Thyroid gland (tissue), 4 donors: ENCODE data around the gene ACAD10. TPM values are rescaled to one million over a fixed set of nuclear protein-coding genes. Genes with fewer than 3 reads are reported as not detected.
"Not testable (repeated sequence)": the region's sequence is repeated elsewhere in the genome, so short reads cannot be mapped to it uniquely, and the experiment has no call there.

Source experiments
- DNase-seq, 2 donors: peaks; one replicate each; pipeline ENCODE4 v3.0.0-alpha.2; 2019
- H3K27ac ChIP-seq, 3 donors: fragments of 200-600 bp; sonication (generic); 1 replicate in 2 of 3; 2 replicates in 1 of 3; pipeline ENCODE4 v1.5.1; 2016 to 2019; ENCODE audit warnings: mild to moderate bottlenecking in 1 of 3, moderate library complexity in 1 of 3
- H3K27me3 ChIP-seq: fragments of 200-600 bp; sonication (generic); one replicate; pipeline ENCODE4 v1.5.1; 2019
- H3K36me3 ChIP-seq, 2 donors: fragments of 200-600 bp; sonication (generic); one replicate each; pipeline ENCODE4 v1.5.1; 2016 to 2019
- H3K4me1 ChIP-seq, 2 donors: fragments of 200-600 bp; sonication (generic); one replicate each; pipeline ENCODE4 v1.5.1; 2017 to 2019
- H3K4me3 ChIP-seq, 3 donors: fragments of 200-600 bp; sonication (generic); replicated peaks in 1 of 3; 1 replicate in 2 of 3; 2 replicates in 1 of 3; pipeline ENCODE4 v1.5.1; 2016; ENCODE audit warnings: mild to moderate bottlenecking in 1 of 3
- H3K9me3 ChIP-seq: fragments of 200-600 bp; sonication (generic); one replicate; pipeline ENCODE4 v1.5.1; 2017
- CTCF ChIP-seq, 6 experiments: fragments of 200-600 bp in 3 of 6; fragments of 450-650 bp in 3 of 6; sonication (generic) in 3 of 6; IDR thresholded peaks; one replicate each; pipeline ENCODE4 v1.5.1; 2016 to 2019; ENCODE audit warnings: antibody characterized with exemption in 6 of 6, mild to moderate bottlenecking in 2 of 6, inconsistent platforms in 1 of 6, moderate library complexity in 1 of 6
- POLR2A ChIP-seq, 2 donors: fragments of 450-650 bp; IDR thresholded peaks; one replicate each; pipeline ENCODE4 v1.6.1; 2017; ENCODE audit warnings: antibody characterized with exemption in 2 of 2, mild to moderate bottlenecking in 2 of 2, moderate library complexity in 1 of 2
- WGBS, 2 donors: methylation state at CpG; one replicate each; pipeline ENCODE4 v1.1.5; 2017; 5-methylcytosine and 5-hydroxymethylcytosine counted together
- intact Hi-C: fragments of 100-400 bp; cut with DNase I; formaldehyde crosslinking; loops from one replicate; pipeline ENCODE4 v1.15.1; 2023
- total RNA-seq, 4 donors: library from RNA; depleted of rRNA; stranded (reverse); fragments of >200 nt; gene quantifications; one replicate each; pipeline ENCODE4 v1.2.3, GENCODE V29; 2016

The ACAD10 gene
- total RNA-seq, 4 donors from 2014 or later, result 43.0 to 65.5 (median 52.8) TPM

GRCh38 chr12:111720457-111720856 lies 34.6 kb downstream of the ACAD10 start:
- DNase-seq, result no peak
- no peak overlapping the region for H3K27ac ChIP-seq
- 97% methylated on average over 6 of the region's 6 CpGs for WGBS, 2 donors
- no peak overlapping the region for H3K4me3 ChIP-seq
- H3K4me1 ChIP-seq, result peaks cover 0 to 4% of the 10 kb centered on the region in 2 donors
- intact Hi-C loops, result no loop called here
- H3K27me3 ChIP-seq, result no peaks in the 10 kb centered on the region
- H3K36me3 ChIP-seq, result peaks cover 3 to 8% of the 10 kb centered on the region in 2 donors
- H3K9me3 ChIP-seq, result no peaks in the 10 kb centered on the region
- no peak for TF ChIP-seq CTCF (IDR thresholded peaks at IDR 0.05)
- TF ChIP-seq POLR2A (IDR thresholded peaks at IDR 0.05), result no peak

- H3K36me3 ChIP-seq, result peaks cover 3 to 17% of the 10 kb centered on the region in 2 donors
- H3K4me3 ChIP-seq, H3K4me1 ChIP-seq, H3K9me3 ChIP-seq, DNase-seq, H3K27ac ChIP-seq, H3K27me3 ChIP-seq, intact Hi-C loops: not testable (repeated sequence)
- 97 to 100% methylated on average over 13 to 36 of the region's 46 CpGs for WGBS, 2 donors
Measured at GRCh38 chr12:111723646-111724360, 38.0 kb downstream of the ACAD10 start.

- no peak for TF ChIP-seq POLR2A (IDR thresholded peaks at IDR 0.05)
- TF ChIP-seq CTCF (IDR thresholded peaks at IDR 0.05), result no peak
Measured at GRCh38 chr12:111728795-111729194, 42.9 kb downstream of the ACAD10 start.

GRCh38 chr12:111730420-111730819 lies 44.6 kb downstream of the ACAD10 start:
- H3K4me1 ChIP-seq, result no peaks in the 10 kb centered on the region
- no peak overlapping the region for H3K27ac ChIP-seq
- H3K36me3 ChIP-seq, result peaks cover 18 to 26% of the 10 kb centered on the region in 2 donors
- no peak for DNase-seq
- no peaks in the 10 kb centered on the region for H3K9me3 ChIP-seq
- intact Hi-C loops, result no loop called here
- 85 to 92% methylated on average over 9 of the region's 9 CpGs for WGBS, 2 donors
- H3K27me3 ChIP-seq, result no peaks in the 10 kb centered on the region
- no peak for TF ChIP-seq CTCF (IDR thresholded peaks at IDR 0.05)
- no peak for TF ChIP-seq POLR2A (IDR thresholded peaks at IDR 0.05)
- no peak overlapping the region for H3K4me3 ChIP-seq

More at GRCh38 chr12:111728795-111729194, 42.9 kb downstream of the ACAD10 start:
- Histone ChIP-seq H3K4me1 (no peaks in the 10 kb centered on the region), H3K27ac (no peak overlapping the region), H3K27me3 (no peaks in the 10 kb centered on the region), H3K9me3 (no peaks in the 10 kb centered on the region), H3K36me3 (peaks cover 10 to 20% of the 10 kb centered on the region in 2 donors), H3K4me3 (no peak overlapping the region)
- DNase-seq, result no peak
- intact Hi-C loops, result no loop called here
- WGBS, 2 donors, result 97 to 98% methylated on average over 2 of the region's 2 CpGs

GRCh38 chr12:111732786-111733185 lies 46.9 kb downstream of the ACAD10 start:
- TF ChIP-seq POLR2A (IDR thresholded peaks at IDR 0.05) (no peak), CTCF (IDR thresholded peaks at IDR 0.05) (no peak)
- Histone ChIP-seq H3K9me3 (no peaks in the 10 kb centered on the region), H3K27ac (no peak overlapping the region), H3K36me3 (peaks cover 18 to 33% of the 10 kb centered on the region in 2 donors), H3K27me3 (no peaks in the 10 kb centered on the region), H3K4me1 (no peaks in the 10 kb centered on the region), H3K4me3 (no peak overlapping the region)
- 95% methylated on average over 4 of the region's 4 CpGs for WGBS, 2 donors
- intact Hi-C loops, result no loop called here
- no peak for DNase-seq
